PC-3 (cell line): Measurements from ENCODE around the gene AIG1. TPM values are rescaled to one million over a fixed set of nuclear protein-coding genes. Genes with fewer than 3 reads are reported as not detected.

Experiments used
- ATAC-seq: fragments of 200-7000 bp; cut with Tn5 transposase; 2 replicates; pipeline ENCODE4 v1.9.1; 2020; ENCODE audit warnings: mild to moderate bottlenecking, moderate library complexity
- BruUV-seq: library from RNA; stranded (reverse); fragments of 400-500 nt; replicated peaks from 2 replicates; lab custom pipeline; 2021; lab: Mats Ljungman, UMichigan
- CTCF ChIA-PET: fragments of 300-600 bp; sonication (Branson Sonifier 250); formaldehyde crosslinking; loops from one replicate; lab custom pipeline; 2022; ENCODE audit warnings: antibody characterized with exemption; lab: Charles Lee
- POLR2A ChIA-PET: fragments of 300-600 bp; sonication (Branson Sonifier 250); formaldehyde crosslinking; loops from one replicate; lab custom pipeline; 2022; ENCODE audit warnings: antibody characterized with exemption; ENCODE audit not compliant: unreplicated experiment; lab: Charles Lee
- DNase-seq: peaks from one replicate; pipeline ENCODE4 v3.0.0-alpha.2; 2015
- H2AFZ ChIP-seq: fragments of 300-600 bp; sonication (generic); 2 replicates; pipeline ENCODE4 v1.6.0; 2016; ENCODE audit warnings: antibody characterized with exemption, low read length
- H3F3A ChIP-seq: fragments of 300-600 bp; sonication (generic); one replicate; pipeline ENCODE4 v1.6.0; 2017; ENCODE audit warnings: antibody characterized with exemption, low read length, control low read depth, mild to moderate bottlenecking; ENCODE audit not compliant: unreplicated experiment
- H3K27ac ChIP-seq: fragments of 300-600 bp; sonication (generic); 2 replicates; pipeline ENCODE4 v1.5.1; 2016; ENCODE audit warnings: mild to moderate bottlenecking, low read length
- H3K27me3 ChIP-seq: fragments of 300-600 bp; sonication (generic); 2 replicates; pipeline ENCODE4 v1.6.1; 2016; ENCODE audit warnings: low read length, mixed read lengths
- H3K36me3 ChIP-seq: fragments of 300-600 bp; sonication (generic); 2 replicates; pipeline ENCODE4 v1.6.1; 2016; ENCODE audit warnings: low read depth, mixed run types, low read length, mixed read lengths
- H3K4me1 ChIP-seq: fragments of 300-600 bp; sonication (generic); 2 replicates; pipeline ENCODE4 v1.5.1; 2016; ENCODE audit warnings: low read length; ENCODE audit not compliant: insufficient read depth
- H3K4me2 ChIP-seq: fragments of 300-600 bp; sonication (generic); 2 replicates; pipeline ENCODE4 v1.6.0; 2016; ENCODE audit warnings: low read length
- H3K4me3 ChIP-seq: fragments of 300-600 bp; sonication (generic); 2 replicates; pipeline ENCODE4 v1.5.1; 2016; ENCODE audit warnings: mild to moderate bottlenecking, low read length, mixed read lengths
- H3K79me2 ChIP-seq: fragments of 300-600 bp; sonication (generic); 2 replicates; pipeline ENCODE4 v1.6.1; 2017; ENCODE audit warnings: low read length, mixed read lengths
- H3K9ac ChIP-seq: fragments of 300-600 bp; sonication (generic); 2 replicates; pipeline ENCODE4 v1.6.0; 2016; ENCODE audit warnings: mild to moderate bottlenecking, low read length
- H3K9me2 ChIP-seq: fragments of 300-600 bp; sonication (generic); replicated peaks from 2 replicates; pipeline ENCODE4 v1.6.1; 2016; ENCODE audit warnings: mixed run types, low read length, mixed read lengths
- H3K9me3 ChIP-seq: fragments of 300-600 bp; sonication (generic); 2 replicates; pipeline ENCODE4 v1.6.1; 2016; ENCODE audit warnings: low read length, mixed read lengths
- H4K20me1 ChIP-seq: fragments of 300-600 bp; sonication (generic); 2 replicates; pipeline ENCODE4 v1.6.1; 2016; ENCODE audit warnings: low read length, mixed read lengths
- CTCF ChIP-seq: fragments of 300-600 bp; sonication (generic); conservative IDR thresholded peaks from 2 replicates; pipeline ENCODE4 v1.5.1; 2017; ENCODE audit warnings: antibody characterized with exemption, low read depth, mild to moderate bottlenecking, low read length
- EZH2 ChIP-seq: fragments of 300-600 bp; sonication (generic); IDR thresholded peaks from one replicate; pipeline ENCODE4 v1.6.1; 2017; ENCODE audit warnings: antibody characterized with exemption, mild to moderate bottlenecking, low read length; ENCODE audit not compliant: unreplicated experiment
- EZH2phosphoT487 ChIP-seq: fragments of 300-600 bp; sonication (generic); IDR thresholded peaks from 2 replicates; pipeline ENCODE4 v1.6.1; 2018; ENCODE audit warnings: mild to moderate bottlenecking, antibody characterized with exemption, low read length, borderline replicate concordance
- intact Hi-C: fragments of 100-400 bp; cut with micrococcal nuclease; formaldehyde crosslinking; loops from 2 replicates; pipeline ENCODE4 v1.9.0; 2023
- total RNA-seq: library from RNA; depleted of rRNA; stranded (reverse); fragments of >200 nt; gene quantifications from 2 replicates; pipeline ENCODE4 v1.2.3, GENCODE V29; 2014

AIG1 gene
- total RNA-seq, 1 experiment from 2014 or later = 32.7 TPM

- no peaks in the 10 kb centered on the region for H4K20me1 ChIP-seq
- ATAC-seq = peak; percentile 67
- H3K4me1 ChIP-seq = peaks cover 39% of the 10 kb centered on the region
- TSS peak; percentile 57 for BruUV-seq
- no peaks in the 10 kb centered on the region for H3K79me2 ChIP-seq
- H2AFZ ChIP-seq = no peak overlapping the region
- DNase-seq = peak; percentile 67
- ChIA-PET CTCF (no interaction called here), POLR2A (interaction anchor here (0.6 to 0.7 kb wide), 2 partner anchors 118 to 952 kb away, joined by 3 read pairs; no protein-coding TSS in a partner anchor)
- peak overlapping the region; percentile 94 for H3K27ac ChIP-seq
- H3F3A ChIP-seq = peaks cover 4% of the 10 kb centered on the region
- no peaks in the 10 kb centered on the region for H3K9me2 ChIP-seq
- H3K27me3 ChIP-seq = no peaks in the 10 kb centered on the region
- no peaks in the 10 kb centered on the region for H3K36me3 ChIP-seq
- TF ChIP-seq CTCF (no peak), EZH2 (no peak), EZH2phosphoT487 (no peak)
- H3K4me2 ChIP-seq = peak overlapping the region; percentile 17
- intact Hi-C loops = no loop called here
- H3K9ac ChIP-seq = peak overlapping the region; percentile 52
- no peaks in the 10 kb centered on the region for H3K9me3 ChIP-seq
- no peak overlapping the region for H3K4me3 ChIP-seq
These were observed 264.9 kb downstream of the AIG1 start for GRCh38 chr6:143325379-143326140.

- ChIA-PET CTCF (no interaction called here), POLR2A (no interaction called here)
- TF ChIP-seq EZH2phosphoT487 = no peak
- TF ChIP-seq EZH2 = no peak
- TF ChIP-seq CTCF = no peak
- peak overlapping the region; percentile 97 for H3K27ac ChIP-seq
- DNase-seq = peak; percentile 78
- peaks cover 52% of the 10 kb centered on the region for H3K4me1 ChIP-seq
- peaks cover 4% of the 10 kb centered on the region for H3F3A ChIP-seq
- H4K20me1 ChIP-seq = no peaks in the 10 kb centered on the region
- peak; percentile 51 for ATAC-seq
- H3K9me3 ChIP-seq = no peaks in the 10 kb centered on the region
- intact Hi-C loops = no loop called here
- H3K27me3 ChIP-seq = no peaks in the 10 kb centered on the region
- peak overlapping the region; percentile 73 for H3K9ac ChIP-seq
- H3K79me2 ChIP-seq = no peaks in the 10 kb centered on the region
- H3K4me3 ChIP-seq = peak overlapping the region; percentile 10; the same call in 1 of the 2 replicates
- H3K9me2 ChIP-seq = no peaks in the 10 kb centered on the region
- peak overlapping the region; percentile 71 for H3K4me2 ChIP-seq
- no peaks in the 10 kb centered on the region for H3K36me3 ChIP-seq
- no peak overlapping the region for H2AFZ ChIP-seq
- BruUV-seq = no TSS peak
These were observed 268.2 kb downstream of the AIG1 start for GRCh38 chr6:143328876-143329275.

- no TSS peak for BruUV-seq
- Histone ChIP-seq H3K4me2 (peak overlapping the region; percentile 71), H3K79me2 (no peaks in the 10 kb centered on the region), H4K20me1 (no peaks in the 10 kb centered on the region), H3K4me3 (peak overlapping the region; percentile 10; the same call in 1 of the 2 replicates), H3K36me3 (no peaks in the 10 kb centered on the region), H3K9ac (peak overlapping the region; percentile 73), H3K27me3 (no peaks in the 10 kb centered on the region), H2AFZ (no peak overlapping the region), H3K9me3 (no peaks in the 10 kb centered on the region), H3K9me2 (no peaks in the 10 kb centered on the region), H3K4me1 (peaks cover 52% of the 10 kb centered on the region), H3K27ac (peak overlapping the region; percentile 97), H3F3A (peaks cover 4% of the 10 kb centered on the region)
- intact Hi-C loops = no loop called here
- ATAC-seq (peak; percentile 11; the same call in 1 of the 2 replicates), DNase-seq (peak; percentile 52)
- TF ChIP-seq EZH2phosphoT487 = no peak
- no peak for TF ChIP-seq EZH2
- no peak for TF ChIP-seq CTCF
- ChIA-PET CTCF (interaction anchor here (0.6 kb wide), 1 partner anchor 30 kb away, joined by 3 read pairs; no protein-coding TSS in a partner anchor), POLR2A (no interaction called here)
These were observed 268.6 kb downstream of the AIG1 start for GRCh38 chr6:143329323-143329722.
